OCI-LY1 (cell line): Measurements from ENCODE around the gene GRID2.

Source experiments
- EZH2 ChIP-seq: fragments of 200-600 bp; sonication (generic), shearing (Covaris generic); IDR thresholded peaks from 2 replicates; pipeline ENCODE4 v1.8.0; 2017; ENCODE audit warnings: borderline replicate concordance, mixed run types, mild to moderate bottlenecking, antibody characterized with exemption, low read length, moderate library complexity, mixed read lengths
- TF ChIP-seq, protein P1 (sequence below): fragments of 200-600 bp; sonication (generic), shearing (Covaris generic); IDR thresholded peaks from 2 replicates; pipeline ENCODE4 v1.5.1; 2017; ENCODE audit warnings: mild to moderate bottlenecking, antibody characterized with exemption, low read length, moderate library complexity, mixed read lengths

DNA sequence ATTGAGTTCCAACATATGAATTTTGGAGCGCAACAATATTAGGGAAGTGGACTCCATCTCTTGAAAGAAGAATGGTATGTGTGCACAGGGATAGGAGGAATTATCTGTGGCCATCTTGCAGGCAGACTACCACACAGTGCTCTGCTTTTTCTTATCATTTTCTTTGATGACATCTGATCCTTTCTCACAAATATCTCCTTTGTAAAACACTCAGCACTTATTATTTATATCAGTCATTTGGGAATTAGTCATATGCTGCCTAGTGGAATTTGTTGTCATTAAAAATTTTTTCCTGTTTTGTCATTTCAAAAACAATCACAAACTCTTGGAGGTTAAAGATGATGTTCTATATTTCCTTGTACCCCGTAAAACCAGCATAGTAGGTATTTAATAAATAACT lies 1080.5 kb downstream of the GRID2 start:
- TF ChIP-seq, protein P1, sequence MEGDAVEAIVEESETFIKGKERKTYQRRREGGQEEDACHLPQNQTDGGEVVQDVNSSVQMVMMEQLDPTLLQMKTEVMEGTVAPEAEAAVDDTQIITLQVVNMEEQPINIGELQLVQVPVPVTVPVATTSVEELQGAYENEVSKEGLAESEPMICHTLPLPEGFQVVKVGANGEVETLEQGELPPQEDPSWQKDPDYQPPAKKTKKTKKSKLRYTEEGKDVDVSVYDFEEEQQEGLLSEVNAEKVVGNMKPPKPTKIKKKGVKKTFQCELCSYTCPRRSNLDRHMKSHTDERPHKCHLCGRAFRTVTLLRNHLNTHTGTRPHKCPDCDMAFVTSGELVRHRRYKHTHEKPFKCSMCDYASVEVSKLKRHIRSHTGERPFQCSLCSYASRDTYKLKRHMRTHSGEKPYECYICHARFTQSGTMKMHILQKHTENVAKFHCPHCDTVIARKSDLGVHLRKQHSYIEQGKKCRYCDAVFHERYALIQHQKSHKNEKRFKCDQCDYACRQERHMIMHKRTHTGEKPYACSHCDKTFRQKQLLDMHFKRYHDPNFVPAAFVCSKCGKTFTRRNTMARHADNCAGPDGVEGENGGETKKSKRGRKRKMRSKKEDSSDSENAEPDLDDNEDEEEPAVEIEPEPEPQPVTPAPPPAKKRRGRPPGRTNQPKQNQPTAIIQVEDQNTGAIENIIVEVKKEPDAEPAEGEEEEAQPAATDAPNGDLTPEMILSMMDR, result no peak
- TF ChIP-seq EZH2, result no peak
